Measurements from ENCODE around the gene EPB41. TPM values are rescaled to one million over a fixed set of nuclear protein-coding genes. Genes with fewer than 3 reads are reported as not detected.

EPB41 gene
- total and polyA plus RNA-seq, 2 of the 8 experiments (the other 6 are each of a cell fraction or from before 2014, with no cell fraction given) = 36.7 to 109 TPM

DNA sequence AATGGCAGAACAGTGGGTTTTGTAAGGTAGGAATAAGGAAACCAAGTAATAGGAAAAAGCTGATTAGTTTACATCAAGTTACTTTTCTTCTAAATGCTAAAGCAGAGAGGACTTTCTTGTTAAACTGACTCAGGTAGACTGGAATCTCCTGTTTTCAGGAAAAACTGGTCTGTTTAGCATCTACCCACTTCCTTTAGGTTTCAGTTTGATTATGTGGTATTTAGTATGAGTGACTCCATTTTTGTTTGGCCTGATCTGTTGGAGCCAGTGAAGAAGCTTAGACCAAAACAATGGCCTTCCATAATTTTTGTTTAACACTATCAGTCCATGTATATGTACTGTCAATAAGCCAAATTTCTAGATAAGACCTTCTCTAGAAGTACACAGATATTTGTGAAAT is 88.4 kb downstream of the EPB41 start:
- no peak for DNase-seq (ENCODE audit: low read depth in 1 of 2, low spot score in 2 of 2)
- Histone ChIP-seq H2BK120ac (replicated peaks; ENCODE audit: low read depth, low read length) (no peak overlapping the region), H3K79me1 (ENCODE audit: low read depth, low read length) (no peaks in the 10 kb centered on the region), H3K23ac (ENCODE audit: insufficient read length) (no peak overlapping the region), H4K5ac (ENCODE audit: insufficient read length, low read depth, low read length) (no peak overlapping the region), H3K27me3 (replicated peaks in 1 of 4; ENCODE audit: control insufficient read depth in 3 of 4, extremely low read depth in 1 of 4, insufficient read depth in 3 of 4, low read length in 3 of 4) (no peaks in the 10 kb centered on the region), H2AK5ac (ENCODE audit: low read depth, low read length) (no peak overlapping the region), H2BK5ac (ENCODE audit: low read depth, low read length) (no peak overlapping the region), H3K27ac (ENCODE audit: low read depth, low read length) (no peak overlapping the region), H3K9ac (replicated peaks in 1 of 4; ENCODE audit: extremely low read depth in 1 of 4, low read depth in 3 of 4, low read length in 3 of 4) (no peak overlapping the region), H2BK20ac (ENCODE audit: low read length) (no peak overlapping the region), H3K18ac (ENCODE audit: extremely low read depth, low read length) (no peak overlapping the region), H3K9me3 (ENCODE audit: insufficient read depth in 2 of 2, low read depth in 1 of 2, low read length in 1 of 2) (no peaks in the 10 kb centered on the region), H3K4ac (replicated peaks; ENCODE audit: insufficient read length, low read depth, low read length) (no peak overlapping the region), H3K4me2 (ENCODE audit: insufficient read depth in 1 of 2, low read depth in 2 of 2, low read length in 2 of 2) (no peak overlapping the region), H3K4me3 (ENCODE audit: extremely low read depth in 1 of 4, insufficient read depth in 2 of 4, low read depth in 3 of 4, low read length in 4 of 4) (no peak overlapping the region), H3K79me2 (ENCODE audit: control insufficient read depth in 1 of 2, insufficient read depth in 2 of 2, low read length in 2 of 2) (no peaks in the 10 kb centered on the region), H4K8ac (ENCODE audit: extremely low read depth, insufficient read depth, low read length) (no peak overlapping the region), H2BK12ac (ENCODE audit: low read depth, low read length) (no peak overlapping the region), H3K23me2 (ENCODE audit: low read depth, low read length) (no peaks in the 10 kb centered on the region), H3K36me3 (ENCODE audit: control insufficient read depth in 2 of 4, insufficient read depth in 4 of 4, low read length in 3 of 4) (peaks cover 0 to 3% (median 0%) of the 10 kb centered on the region in 4 experiments; a peak in 2 of 8 replicates), H3K4me1 (replicated peaks in 1 of 4; ENCODE audit: control insufficient read depth in 3 of 4, insufficient read depth in 4 of 4, low read length in 3 of 4) (no peaks in the 10 kb centered on the region), H3K14ac (ENCODE audit: insufficient read length) (no peak overlapping the region), H2AFZ (ENCODE audit: low read length) (no peak overlapping the region), H4K20me1 (replicated peaks in 1 of 2; ENCODE audit: control insufficient read depth in 1 of 2, insufficient read depth in 2 of 2, low read length in 2 of 2) (no peaks in the 10 kb centered on the region), H3K56ac (replicated peaks; ENCODE audit: insufficient read length, low read depth, low read length) (no peak overlapping the region), H4K91ac (replicated peaks; ENCODE audit: insufficient read length, low read length) (no peak overlapping the region), H2BK15ac (ENCODE audit: low read length) (no peak overlapping the region)
- ChIA-PET POLR2A (ENCODE audit: partially characterized antibody) (no interaction called here), CTCF (ENCODE audit: partially characterized antibody) (interaction anchor here (0.8 to 1.5 kb wide), 5 partner anchors 14 to 118 kb away, joined by 3 to 4 read pairs (median 3); no protein-coding TSS in a partner anchor)
- no peak for TF ChIP-seq JUND (IDR thresholded peaks at IDR 0.05; ENCODE audit: low read length)
- no peak for TF ChIP-seq JUN (IDR thresholded peaks at IDR 0.05; ENCODE audit: low read depth, low read length)
- no peak for TF ChIP-seq YY1 (IDR thresholded peaks at IDR 0.05; ENCODE audit: low read depth, low read length)
- TF ChIP-seq TAF1 (IDR thresholded peaks at IDR 0.05; ENCODE audit: low read depth, low read length) = no peak
- no peak for TF ChIP-seq HDAC2 (IDR thresholded peaks at IDR 0.05; ENCODE audit: borderline replicate concordance in 1 of 2, low read depth in 2 of 2, low read length in 2 of 2)
- TF ChIP-seq EGR1 (IDR thresholded peaks at IDR 0.05; ENCODE audit: borderline replicate concordance, low read depth, low read length) = no peak
- no peak for TF ChIP-seq CHD1 (IDR thresholded peaks at IDR 0.05; ENCODE audit: low read depth, low read length)
- no peak for TF ChIP-seq CTBP2 (IDR thresholded peaks at IDR 0.05; ENCODE audit: borderline replicate concordance, insufficient read depth, insufficient read length, low read length)
- no peak for TF ChIP-seq SP4 (IDR thresholded peaks at IDR 0.05; ENCODE audit: low read length)
- TF ChIP-seq CBX8 (IDR thresholded peaks at IDR 0.05; ENCODE audit: borderline replicate concordance, low read depth, low read length) = no peak
- no peak for TF ChIP-seq CBX5 (IDR thresholded peaks at IDR 0.05; ENCODE audit: low read depth, low read length)
- TF ChIP-seq RBBP5 (IDR thresholded peaks at IDR 0.05; ENCODE audit: borderline replicate concordance, low read depth, low read length) = no peak
- TF ChIP-seq MAFK (IDR thresholded peaks at IDR 0.05; ENCODE audit: low read depth, low read length) = no peak
- FAIRE-seq = no peak
